GM18861 (cell line): ENCODE data around the gene TCEA2.

Experiments used
- ATAC-seq: cut with Tn5 transposase; IDR thresholded peaks from one replicate; pipeline ENCODE4 v1.9.1; 2021; ENCODE audit not compliant: unreplicated experiment

TCEA2 gene

DNA sequence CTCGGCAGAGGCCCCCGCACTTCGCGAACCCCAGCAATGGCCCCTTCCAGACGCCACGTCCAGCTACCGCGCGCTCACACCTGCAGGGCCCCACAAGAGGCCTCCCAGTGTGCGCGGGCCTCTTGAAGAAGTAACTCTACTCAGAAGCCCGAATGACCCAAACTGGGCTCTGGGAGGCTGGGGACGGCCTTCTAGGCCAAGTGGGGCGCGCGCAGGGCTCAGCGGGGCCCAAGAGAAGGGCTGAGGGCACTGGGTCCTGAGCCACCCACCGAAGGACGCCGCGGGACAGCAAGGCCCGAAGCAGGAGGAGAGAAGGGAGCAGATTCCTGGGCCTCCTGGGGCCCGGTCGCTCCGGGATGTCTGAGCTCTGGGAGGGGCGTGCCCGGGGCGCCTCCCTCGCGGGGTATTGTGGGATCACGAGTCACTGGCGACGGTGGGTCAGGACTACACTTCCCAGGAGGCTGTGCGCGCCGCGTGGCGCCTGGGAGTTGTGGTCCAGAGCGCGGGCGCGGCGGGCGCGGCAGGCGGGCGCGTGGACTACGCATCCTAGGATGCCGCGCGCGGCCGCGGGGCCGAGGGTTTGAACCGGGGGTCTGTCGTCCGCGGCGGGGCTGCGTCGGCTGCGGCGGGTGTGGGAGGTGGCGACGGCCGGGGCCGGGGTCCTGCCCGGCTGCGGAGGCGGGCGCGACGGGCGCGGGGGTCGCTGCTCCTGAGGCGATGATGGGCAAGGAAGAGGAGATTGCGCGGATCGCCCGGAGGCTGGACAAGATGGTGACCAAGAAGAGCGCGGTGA lies at the start of gene TCEA2:
TSS of gene TCEA2 (plus strand) at position 603 of the 793 bp plus-strand sequence. CDS start at position 718, 115 bp downstream.
- ATAC-seq = peak; percentile 66

- ATAC-seq = no peak
Measured at GRCh38 chr20:64015635-64016034, 47.4 kb upstream of the TCEA2 start.

DNA sequence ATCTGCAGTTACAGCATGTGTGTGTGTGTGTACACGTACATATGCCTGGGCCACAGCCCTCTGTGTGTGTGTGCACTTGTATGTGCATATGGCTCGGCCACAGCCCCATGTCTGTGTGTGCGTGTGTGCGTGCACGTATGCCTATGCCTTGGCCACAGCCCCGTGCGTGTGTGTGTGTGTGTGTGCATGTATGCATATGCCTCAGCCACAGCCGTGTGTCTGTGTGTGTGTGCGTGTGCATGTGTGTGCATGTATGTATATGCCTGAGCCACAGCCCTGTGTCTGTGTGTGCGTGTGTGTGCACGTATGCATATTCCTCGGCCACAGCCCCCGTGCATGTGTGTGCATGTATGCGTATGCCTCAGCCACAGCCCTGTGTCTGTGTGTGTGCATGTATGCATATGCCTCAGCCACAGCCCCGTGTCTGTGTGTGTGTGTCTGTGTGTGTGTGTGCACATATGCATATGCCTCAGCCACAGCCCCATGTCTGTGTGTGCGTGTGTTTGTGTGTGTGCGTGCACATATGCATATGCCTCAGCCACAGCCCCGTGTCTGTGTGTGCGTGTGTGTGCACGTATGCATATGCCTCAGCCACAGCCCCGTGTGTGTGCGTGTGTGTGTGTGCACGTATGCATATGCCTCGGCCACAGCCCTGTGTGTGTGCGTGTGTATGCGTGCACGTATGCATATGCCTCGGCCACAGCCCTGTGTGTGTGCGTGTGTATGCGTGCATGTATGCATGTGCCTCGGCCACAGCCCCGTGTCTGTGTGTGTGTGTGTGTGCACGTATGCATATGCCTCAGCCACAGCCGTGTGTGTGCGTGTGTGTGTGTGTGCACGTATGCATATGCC lies 41.6 kb upstream of the TCEA2 start:
- no peak for ATAC-seq

- no peak for ATAC-seq
Measured at GRCh38 chr20:64022671-64023360, 40.2 kb upstream of the TCEA2 start.

DNA sequence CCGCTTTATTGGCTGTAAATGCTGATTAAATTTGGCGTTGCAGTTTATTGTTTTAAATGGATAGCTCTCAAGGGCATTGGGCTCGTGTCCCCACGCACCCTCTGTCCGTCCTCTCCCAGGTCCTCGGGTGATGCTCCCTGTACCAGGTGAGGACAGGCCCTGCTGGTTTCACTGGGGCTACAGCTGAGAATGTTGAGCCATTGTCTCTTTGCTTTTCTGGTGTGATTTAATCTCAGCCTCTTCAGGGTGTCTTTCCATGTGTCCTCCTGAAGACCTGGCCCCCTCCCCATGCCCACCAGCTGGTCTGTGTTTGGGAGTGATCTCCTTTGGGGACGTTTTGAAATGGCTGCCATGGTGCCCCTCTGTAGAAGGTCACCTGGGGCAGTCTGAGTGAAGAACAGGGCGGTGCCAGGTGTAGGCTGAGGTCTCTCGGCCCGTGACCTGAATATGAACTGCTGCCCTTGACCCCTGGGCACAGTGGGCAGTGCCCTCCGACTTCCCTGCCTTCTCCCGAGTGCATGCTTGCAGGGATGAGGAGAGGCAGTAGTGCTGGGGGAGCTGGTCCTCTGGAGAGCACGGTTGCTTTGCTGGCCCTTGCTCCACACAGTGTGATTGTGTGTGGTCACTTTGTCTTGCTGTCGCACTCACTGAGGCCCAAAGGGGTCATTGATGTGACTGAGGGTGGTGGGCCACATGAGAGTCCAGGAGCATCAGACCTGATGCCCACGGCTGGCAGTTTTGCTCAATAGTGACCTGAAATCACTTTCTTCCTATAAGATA lies 39.4 kb upstream of the TCEA2 start:
- no peak for ATAC-seq

GRCh38 chr20:64024141-64024990 lies 38.6 kb upstream of the TCEA2 start:
- ATAC-seq = no peak

GRCh38 chr20:64025101-64025825 lies 37.7 kb upstream of the TCEA2 start:
- ATAC-seq = no peak

DNA sequence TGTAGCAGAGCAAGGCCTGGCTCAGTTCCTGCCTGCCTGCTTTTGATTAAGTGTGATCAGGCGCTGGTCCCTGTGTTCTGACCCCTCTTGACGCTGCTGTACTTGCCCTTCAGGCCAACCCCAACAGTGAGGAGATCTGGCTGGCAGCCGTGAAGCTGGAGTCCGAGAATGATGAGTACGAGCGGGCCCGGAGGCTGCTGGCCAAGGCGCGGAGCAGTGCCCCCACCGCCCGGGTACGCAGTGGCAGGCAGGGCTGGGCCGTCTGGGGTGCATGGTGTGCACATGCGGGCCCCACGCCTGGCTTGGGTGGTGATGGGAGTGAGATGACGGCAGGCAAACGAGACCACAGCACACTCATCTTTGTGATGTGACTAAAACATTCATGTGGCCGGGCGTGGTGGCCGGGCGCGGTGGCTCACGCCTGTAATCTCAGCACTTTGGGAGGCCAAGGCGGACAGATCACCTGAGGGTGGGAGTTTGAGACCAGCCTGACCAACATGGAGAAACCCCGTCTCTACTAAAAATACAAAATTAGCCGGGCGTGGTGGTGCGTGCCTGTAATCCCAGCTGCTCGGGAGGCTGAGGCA lies 37.1 kb upstream of the TCEA2 start:
- ATAC-seq = no peak

GRCh38 chr20:64027981-64028685 lies 34.9 kb upstream of the TCEA2 start:
- ATAC-seq = no peak

DNA sequence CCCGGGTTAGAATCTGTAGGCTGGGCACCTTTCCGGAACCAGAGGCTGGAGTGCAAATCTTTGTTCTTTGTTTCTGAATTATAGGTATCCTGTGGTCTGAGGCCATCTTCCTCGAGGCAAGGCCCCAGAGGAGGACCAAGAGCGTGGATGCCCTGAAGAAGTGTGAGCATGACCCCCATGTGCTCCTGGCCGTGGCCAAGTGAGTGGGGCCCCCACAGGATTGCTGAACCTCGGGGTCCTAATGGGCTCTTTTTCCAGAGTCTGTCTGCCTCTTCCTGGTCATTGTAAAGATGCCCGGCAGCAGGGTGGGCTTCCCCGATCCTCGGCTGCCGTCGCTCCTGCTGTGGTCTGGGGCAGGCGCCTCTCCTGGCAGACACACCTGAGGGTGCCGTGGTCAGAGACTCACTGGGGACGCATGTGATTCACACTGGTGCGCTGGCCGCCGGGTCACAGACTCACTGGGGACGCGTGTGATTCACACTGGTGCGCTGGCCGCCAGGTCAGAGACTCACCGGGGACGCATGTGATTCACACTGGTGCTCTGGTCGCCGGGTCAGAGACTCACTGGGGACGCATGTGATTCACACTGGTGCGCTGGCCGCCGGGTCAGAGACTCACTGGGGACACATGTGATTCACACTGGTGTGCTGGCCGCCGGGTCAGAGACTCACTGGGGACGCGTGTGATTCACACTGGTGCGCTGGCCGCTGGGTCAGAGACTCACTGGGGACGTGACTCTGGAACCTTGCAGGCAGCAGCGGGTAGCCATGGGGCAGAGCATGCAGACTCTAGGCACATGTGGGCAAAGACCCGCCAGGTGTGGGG lies 33.5 kb upstream of the TCEA2 start:
- ATAC-seq = no peak

- ATAC-seq = no peak
Measured at GRCh38 chr20:64030371-64031134, 32.4 kb upstream of the TCEA2 start.

DNA sequence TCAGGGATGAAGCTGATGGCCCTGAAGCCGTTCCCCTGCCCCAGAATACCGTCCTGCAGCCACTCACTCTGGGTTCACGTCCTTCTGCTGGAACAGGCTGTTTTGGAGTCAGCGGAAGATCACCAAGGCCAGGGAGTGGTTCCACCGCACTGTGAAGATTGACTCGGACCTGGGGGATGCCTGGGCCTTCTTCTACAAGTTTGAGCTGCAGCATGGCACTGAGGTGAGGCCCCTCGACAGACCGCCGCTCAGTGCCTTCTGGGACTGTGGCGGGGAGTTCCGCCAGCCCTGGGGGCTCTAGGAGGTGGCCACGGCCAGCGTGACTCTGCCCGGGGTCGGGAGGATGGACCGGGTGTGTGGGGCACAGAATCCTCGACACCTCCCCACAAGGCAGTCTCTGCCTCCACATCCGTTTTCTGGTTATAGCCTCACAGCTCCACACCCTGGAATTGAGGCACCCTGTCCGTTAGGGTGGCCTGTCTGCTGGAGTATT lies 31.1 kb upstream of the TCEA2 start:
- ATAC-seq = no peak

GRCh38 chr20:64032706-64033624 lies 30.0 kb upstream of the TCEA2 start:
- no peak for ATAC-seq

DNA sequence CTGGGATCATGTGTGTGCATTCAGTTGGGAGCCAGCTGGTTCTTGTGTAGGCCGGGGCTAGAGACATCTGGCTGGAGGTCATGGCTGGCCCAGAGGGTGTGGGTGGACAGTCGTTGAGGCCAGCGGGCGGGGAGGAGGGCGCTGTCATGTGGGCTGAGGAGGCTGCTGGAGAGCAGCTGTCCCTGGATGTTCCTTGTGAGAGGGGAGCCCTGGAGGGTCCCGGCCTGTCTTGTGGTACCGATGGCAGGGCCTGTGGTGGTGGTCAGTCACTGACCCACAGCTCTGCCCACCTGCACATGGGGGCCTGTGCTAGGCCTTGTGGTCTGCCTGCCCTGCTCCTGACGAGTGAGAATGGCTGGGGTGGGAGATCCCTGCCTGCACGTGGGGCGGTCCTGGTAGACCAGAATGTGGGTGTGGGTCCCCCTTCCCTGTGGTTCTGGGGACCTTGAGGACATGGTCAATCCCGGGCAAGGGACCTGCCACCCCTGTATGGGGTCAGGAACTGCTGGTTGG lies 29.0 kb upstream of the TCEA2 start:
- ATAC-seq = no peak
